WI38 (cell line): ENCODE measurements around the gene CFAP92.

Experiments used
- H3K4me3 ChIP-seq: 2 replicates; pipeline ENCODE4 v1.5.1; 2011; ENCODE audit warnings: low read depth, mild to moderate bottlenecking, control low read depth, low read length
- TF ChIP-seq, protein P1 (sequence below): IDR thresholded peaks from 2 replicates; pipeline ENCODE4 v1.5.1; 2012; ENCODE audit warnings: low read depth, mild to moderate bottlenecking, control low read depth, low read length

The CFAP92 gene

DNA sequence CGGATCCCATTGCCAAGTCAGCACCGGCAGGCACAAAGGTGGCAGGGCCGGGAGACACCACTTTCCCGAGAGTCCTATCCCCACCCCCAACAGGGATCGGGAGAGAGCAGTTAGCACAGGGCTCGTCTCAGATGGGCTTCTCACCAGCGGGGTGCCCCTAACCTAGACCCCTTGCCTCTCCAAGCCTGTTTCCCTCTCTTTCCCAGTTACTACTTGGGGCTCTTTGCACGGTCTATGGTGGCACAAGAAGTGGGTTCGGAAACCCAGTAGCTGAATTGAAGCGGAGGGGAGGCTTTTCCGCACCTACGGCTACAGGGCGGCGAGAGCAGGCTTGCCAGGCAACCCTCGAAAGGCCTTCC, 6.8 kb upstream of the CFAP92 start:
- TF ChIP-seq, protein P1, sequence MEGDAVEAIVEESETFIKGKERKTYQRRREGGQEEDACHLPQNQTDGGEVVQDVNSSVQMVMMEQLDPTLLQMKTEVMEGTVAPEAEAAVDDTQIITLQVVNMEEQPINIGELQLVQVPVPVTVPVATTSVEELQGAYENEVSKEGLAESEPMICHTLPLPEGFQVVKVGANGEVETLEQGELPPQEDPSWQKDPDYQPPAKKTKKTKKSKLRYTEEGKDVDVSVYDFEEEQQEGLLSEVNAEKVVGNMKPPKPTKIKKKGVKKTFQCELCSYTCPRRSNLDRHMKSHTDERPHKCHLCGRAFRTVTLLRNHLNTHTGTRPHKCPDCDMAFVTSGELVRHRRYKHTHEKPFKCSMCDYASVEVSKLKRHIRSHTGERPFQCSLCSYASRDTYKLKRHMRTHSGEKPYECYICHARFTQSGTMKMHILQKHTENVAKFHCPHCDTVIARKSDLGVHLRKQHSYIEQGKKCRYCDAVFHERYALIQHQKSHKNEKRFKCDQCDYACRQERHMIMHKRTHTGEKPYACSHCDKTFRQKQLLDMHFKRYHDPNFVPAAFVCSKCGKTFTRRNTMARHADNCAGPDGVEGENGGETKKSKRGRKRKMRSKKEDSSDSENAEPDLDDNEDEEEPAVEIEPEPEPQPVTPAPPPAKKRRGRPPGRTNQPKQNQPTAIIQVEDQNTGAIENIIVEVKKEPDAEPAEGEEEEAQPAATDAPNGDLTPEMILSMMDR = no peak
- H3K4me3 ChIP-seq = no peak overlapping the region

DNA sequence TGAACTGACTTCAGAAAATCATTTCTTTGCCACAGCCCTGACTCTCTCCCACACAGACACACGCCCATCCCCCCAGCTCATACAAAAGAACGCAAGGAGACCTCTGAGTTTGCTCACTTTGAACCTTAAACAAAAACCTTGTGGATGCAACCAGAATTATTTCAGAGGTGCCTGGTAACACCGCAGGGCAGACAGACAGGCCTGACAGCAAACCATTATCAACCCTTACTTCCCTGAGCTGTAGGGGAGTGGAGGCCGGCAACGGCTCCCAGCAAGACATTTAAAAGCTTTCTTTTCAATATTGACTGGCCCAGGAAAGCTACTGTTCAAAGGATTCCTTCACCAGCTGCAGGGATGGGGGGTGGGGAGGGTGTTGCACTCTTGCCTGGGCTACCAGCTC, 5.2 kb upstream of the CFAP92 start:
- no peak overlapping the region for H3K4me3 ChIP-seq
- TF ChIP-seq, protein P1 = no peak

DNA sequence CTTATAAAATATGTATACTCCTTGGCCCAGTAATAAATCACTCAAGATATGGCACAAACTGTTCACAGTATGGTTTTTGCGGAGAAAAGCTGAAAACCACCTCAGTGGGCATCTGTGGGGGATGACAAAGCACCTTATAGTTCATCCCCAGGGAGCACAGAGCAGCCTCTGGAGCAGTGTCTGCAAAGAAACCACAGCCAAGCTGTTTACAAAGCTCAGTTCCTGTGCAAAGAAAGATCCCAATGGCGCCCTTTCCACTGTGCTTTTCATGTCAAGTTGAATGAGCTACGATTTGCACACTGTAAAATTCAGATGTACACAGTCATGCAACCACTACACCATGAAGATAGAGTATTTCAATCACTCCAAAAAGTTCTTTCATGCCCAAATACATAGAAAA, 4.7 kb upstream of the CFAP92 start:
- H3K4me3 ChIP-seq = no peak overlapping the region
- TF ChIP-seq, protein P1 = no peak

DNA sequence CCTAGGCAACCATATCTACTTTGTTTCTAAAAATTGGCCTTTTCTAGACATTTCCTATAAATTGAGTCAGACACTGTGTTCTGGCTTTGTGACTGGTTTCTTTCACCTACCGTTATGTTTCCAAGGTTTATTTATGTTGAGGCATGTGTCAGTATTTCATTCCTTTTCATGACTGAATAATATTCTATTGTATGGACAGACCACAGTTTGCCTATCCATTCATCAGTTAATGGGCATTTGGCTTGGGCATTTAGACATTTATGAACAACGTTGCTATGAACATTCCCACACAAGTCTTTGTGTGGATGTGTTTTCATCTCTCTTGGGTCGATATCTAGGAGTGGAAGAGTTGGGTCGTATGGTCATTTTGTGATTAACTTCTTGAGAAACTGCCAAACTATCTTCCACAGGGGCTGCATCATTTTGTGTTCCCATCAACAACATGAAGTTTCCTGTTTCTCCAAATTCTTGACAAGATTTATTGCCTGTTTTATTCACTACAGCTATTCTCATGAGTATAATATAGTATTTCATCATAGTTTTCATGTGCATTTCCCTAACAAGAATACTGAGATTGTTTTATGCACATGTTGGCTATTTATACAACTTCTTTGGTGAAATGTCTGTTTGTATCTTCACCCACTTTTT, 3.7 kb upstream of the CFAP92 start:
- no peak overlapping the region for H3K4me3 ChIP-seq
- TF ChIP-seq, protein P1 = no peak

DNA sequence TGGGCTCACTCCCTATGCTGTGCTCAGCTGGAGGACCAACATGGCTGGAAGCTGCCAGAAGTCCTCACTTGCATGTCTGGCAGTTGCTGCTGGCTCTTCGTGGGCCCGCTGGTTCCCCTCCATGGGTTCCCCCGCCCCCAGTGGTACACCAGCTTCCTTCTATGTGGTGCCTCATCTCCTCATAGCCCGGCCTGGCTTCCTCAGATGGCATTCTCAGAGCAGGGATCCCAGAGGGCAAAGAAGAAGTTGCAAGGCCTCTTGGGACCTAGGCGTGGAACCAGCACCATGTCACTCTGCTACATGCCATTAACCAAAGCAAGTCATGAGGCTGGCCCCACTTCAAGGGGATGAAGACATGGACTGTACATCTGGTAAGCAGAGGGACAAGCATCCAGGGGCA, 2.9 kb upstream of the CFAP92 start:
- TF ChIP-seq, protein P1 = no peak
- H3K4me3 ChIP-seq = no peak overlapping the region

DNA sequence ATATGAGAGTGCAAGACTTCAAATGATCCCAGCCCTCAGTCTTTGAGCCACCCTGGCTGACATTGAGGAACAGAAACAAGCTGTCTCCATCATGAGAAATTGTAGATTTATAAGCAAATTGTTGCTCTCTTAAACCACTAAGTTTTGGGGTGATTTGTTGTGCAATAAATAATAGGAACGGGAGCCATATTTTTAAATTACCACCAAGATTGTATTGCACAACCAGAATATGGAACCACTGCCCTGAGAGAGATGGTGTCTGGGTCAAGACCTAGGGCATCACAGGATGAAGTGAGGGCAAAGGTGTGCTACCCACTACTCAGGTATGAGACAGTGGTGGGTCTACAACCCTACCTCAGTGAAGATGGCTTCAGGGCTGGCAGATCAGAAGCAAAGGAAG, 2.3 kb upstream of the CFAP92 start:
- H3K4me3 ChIP-seq = no peak overlapping the region
- TF ChIP-seq, protein P1 = no peak

DNA sequence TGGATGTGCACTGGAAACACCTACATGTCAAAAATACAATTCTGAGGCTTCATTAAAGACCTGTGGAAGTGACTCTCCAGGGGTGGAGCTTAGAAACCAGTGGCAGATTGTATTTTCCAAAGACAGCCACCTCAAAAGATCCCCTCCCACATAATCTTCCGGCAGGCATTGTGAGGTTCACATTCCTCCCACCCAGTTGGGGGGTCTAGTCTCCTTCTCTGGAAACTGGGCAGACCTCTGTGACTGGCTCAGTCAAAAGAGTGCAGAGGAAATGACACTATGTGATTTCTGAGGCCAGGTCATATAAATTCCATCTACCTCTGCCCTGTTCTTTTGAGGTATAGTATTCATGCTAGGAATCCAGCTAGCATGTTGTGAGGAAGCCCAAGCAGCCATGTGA, 1.9 kb upstream of the CFAP92 start:
- TF ChIP-seq, protein P1 = no peak
- no peak overlapping the region for H3K4me3 ChIP-seq
